Mucosa of stomach (tissue), 1 donor: ENCODE results near the gene ASAP2.

Experiments used
- H3K27me3 ChIP-seq: one replicate; pipeline ENCODE4 v1.7.0; 2013; ENCODE audit warnings: mild to moderate bottlenecking, low read length; ENCODE audit not compliant: control insufficient read depth, insufficient read depth
- H3K36me3 ChIP-seq: one replicate; pipeline ENCODE4 v1.7.0; 2013; ENCODE audit warnings: low read length; ENCODE audit not compliant: control insufficient read depth, insufficient read depth
- H3K4me1 ChIP-seq: one replicate; pipeline ENCODE4 v1.7.0; 2013; ENCODE audit warnings: mild to moderate bottlenecking, low read length; ENCODE audit not compliant: control insufficient read depth, insufficient read depth
- H3K4me3 ChIP-seq: one replicate; pipeline ENCODE4 v1.7.0; 2013; ENCODE audit warnings: low read length
- H3K9ac ChIP-seq: one replicate; pipeline ENCODE4 v1.7.0; 2013; ENCODE audit warnings: mild to moderate bottlenecking, low read length, moderate library complexity
- H3K9me3 ChIP-seq: one replicate; pipeline ENCODE4 v1.7.0; 2013; ENCODE audit warnings: mild to moderate bottlenecking, low read length, moderate library complexity; ENCODE audit not compliant: control insufficient read depth
- donor health status: Pancreatic carcinoma.

The ASAP2 gene

GRCh38 chr2:9335322-9335832 is 128.8 kb downstream of the ASAP2 start:
- H3K4me1 ChIP-seq: peaks cover 25% of the 10 kb centered on the region
- no peak overlapping the region for H3K9ac ChIP-seq
- H3K36me3 ChIP-seq: peaks cover 6% of the 10 kb centered on the region
- H3K4me3 ChIP-seq: no peak overlapping the region
- no peaks in the 10 kb centered on the region for H3K9me3 ChIP-seq
- H3K27me3 ChIP-seq: no peaks in the 10 kb centered on the region

GRCh38 chr2:9336241-9336575 is 129.6 kb downstream of the ASAP2 start:
- no peak overlapping the region for H3K4me3 ChIP-seq
- no peaks in the 10 kb centered on the region for H3K9me3 ChIP-seq
- H3K27me3 ChIP-seq: no peaks in the 10 kb centered on the region
- H3K4me1 ChIP-seq: peaks cover 25% of the 10 kb centered on the region
- no peak overlapping the region for H3K9ac ChIP-seq
- H3K36me3 ChIP-seq: peaks cover 6% of the 10 kb centered on the region

GRCh38 chr2:9336576-9337314 is 130.1 kb downstream of the ASAP2 start:
- Histone ChIP-seq H3K27me3 (no peaks in the 10 kb centered on the region), H3K4me3 (no peak overlapping the region), H3K4me1 (peaks cover 25% of the 10 kb centered on the region), H3K9me3 (no peaks in the 10 kb centered on the region), H3K36me3 (peaks cover 9% of the 10 kb centered on the region), H3K9ac (no peak overlapping the region)

- Histone ChIP-seq H3K4me1 (peaks cover 25% of the 10 kb centered on the region), H3K27me3 (no peaks in the 10 kb centered on the region), H3K36me3 (peaks cover 14% of the 10 kb centered on the region), H3K9ac (no peak overlapping the region), H3K4me3 (no peak overlapping the region), H3K9me3 (no peaks in the 10 kb centered on the region)
These were observed 131.3 kb downstream of the ASAP2 start for GRCh38 chr2:9337901-9338300.

- Histone ChIP-seq H3K36me3 (peaks cover 14% of the 10 kb centered on the region), H3K27me3 (no peaks in the 10 kb centered on the region), H3K4me3 (no peak overlapping the region), H3K9me3 (no peaks in the 10 kb centered on the region), H3K4me1 (peaks cover 21% of the 10 kb centered on the region), H3K9ac (no peak overlapping the region)
These were observed 134.8 kb downstream of the ASAP2 start for GRCh38 chr2:9341337-9341887.

- H3K4me3 ChIP-seq: no peak overlapping the region
- H3K27me3 ChIP-seq: no peaks in the 10 kb centered on the region
- H3K36me3 ChIP-seq: peaks cover 14% of the 10 kb centered on the region
- no peak overlapping the region for H3K9ac ChIP-seq
- peaks cover 22% of the 10 kb centered on the region for H3K4me1 ChIP-seq
- H3K9me3 ChIP-seq: no peaks in the 10 kb centered on the region
These were observed 136.0 kb downstream of the ASAP2 start for GRCh38 chr2:9342659-9343058.

- Histone ChIP-seq H3K9me3 (no peaks in the 10 kb centered on the region), H3K36me3 (peaks cover 10% of the 10 kb centered on the region), H3K9ac (no peak overlapping the region), H3K4me1 (peaks cover 22% of the 10 kb centered on the region), H3K27me3 (no peaks in the 10 kb centered on the region), H3K4me3 (no peak overlapping the region)
These were observed 136.9 kb downstream of the ASAP2 start for GRCh38 chr2:9343524-9343923.

- H3K9me3 ChIP-seq: no peaks in the 10 kb centered on the region
- peaks cover 8% of the 10 kb centered on the region for H3K36me3 ChIP-seq
- no peak overlapping the region for H3K9ac ChIP-seq
- peaks cover 22% of the 10 kb centered on the region for H3K4me1 ChIP-seq
- no peaks in the 10 kb centered on the region for H3K27me3 ChIP-seq
- H3K4me3 ChIP-seq: no peak overlapping the region
These were observed 137.8 kb downstream of the ASAP2 start for GRCh38 chr2:9344434-9344833.

GRCh38 chr2:9345343-9345742 is 138.7 kb downstream of the ASAP2 start:
- Histone ChIP-seq H3K9ac (no peak overlapping the region), H3K27me3 (no peaks in the 10 kb centered on the region), H3K4me1 (peaks cover 22% of the 10 kb centered on the region), H3K4me3 (no peak overlapping the region), H3K9me3 (no peaks in the 10 kb centered on the region), H3K36me3 (peaks cover 8% of the 10 kb centered on the region)

GRCh38 chr2:9345997-9346396 is 139.4 kb downstream of the ASAP2 start:
- H3K9ac ChIP-seq: no peak overlapping the region
- H3K4me1 ChIP-seq: peaks cover 22% of the 10 kb centered on the region
- peaks cover 12% of the 10 kb centered on the region for H3K36me3 ChIP-seq
- H3K27me3 ChIP-seq: no peaks in the 10 kb centered on the region
- no peak overlapping the region for H3K4me3 ChIP-seq
- H3K9me3 ChIP-seq: no peaks in the 10 kb centered on the region

GRCh38 chr2:9346885-9347284 is 140.3 kb downstream of the ASAP2 start:
- H3K4me1 ChIP-seq: peaks cover 22% of the 10 kb centered on the region
- no peaks in the 10 kb centered on the region for H3K9me3 ChIP-seq
- no peaks in the 10 kb centered on the region for H3K27me3 ChIP-seq
- peaks cover 15% of the 10 kb centered on the region for H3K36me3 ChIP-seq
- H3K4me3 ChIP-seq: no peak overlapping the region
- no peak overlapping the region for H3K9ac ChIP-seq

GRCh38 chr2:9347411-9347881 is 140.8 kb downstream of the ASAP2 start:
- Histone ChIP-seq H3K9ac (no peak overlapping the region), H3K27me3 (no peaks in the 10 kb centered on the region), H3K9me3 (no peaks in the 10 kb centered on the region), H3K4me1 (peaks cover 22% of the 10 kb centered on the region), H3K4me3 (no peak overlapping the region), H3K36me3 (peaks cover 17% of the 10 kb centered on the region)
